NCI-H2227 (cell line): ENCODE results near the gene SYP.
A peak's percentile ranks its signal among the peaks of the same experiment; 100 is the strongest.
"Not testable (repeated sequence)": the region's sequence is repeated elsewhere in the genome, so short reads cannot be mapped to it uniquely, and the experiment has no call there.

Experiments used
- DNase-seq: peaks from one replicate; lab custom pipeline; 2025; ENCODE audit not compliant: unreplicated experiment; lab: John Stamatoyannopoulos, UW

The SYP gene

GRCh38 chrX:49171752-49172279 is 28.2 kb downstream of the SYP start, which contains the start of gene PLP2:
PLP2 (plus strand) TSS chrX:49171898; CDS start chrX:49172001, 103 bp downstream.
- DNase-seq, result peak; percentile 77

GRCh38 chrX:49167740-49168108 is 32.3 kb downstream of the SYP start:
- DNase-seq, result no peak

GRCh38 chrX:49166914-49167739 is 32.9 kb downstream of the SYP start:
- DNase-seq, result no peak

- no peak for DNase-seq
Observed at GRCh38 chrX:49165901-49166881, 33.8 kb downstream of the SYP start.

- no peak for DNase-seq
Observed at GRCh38 chrX:49164589-49165360, 35.2 kb downstream of the SYP start.

GRCh38 chrX:49163555-49164419 is 36.2 kb downstream of the SYP start:
- peak; percentile 95 for DNase-seq

- no peak for DNase-seq
Observed at GRCh38 chrX:49162620-49163019, 37.4 kb downstream of the SYP start, which contains the start of gene MAGIX. MAGIX (plus strand) TSS chrX:49162758; CDS start chrX:49162890, 132 bp downstream.

- DNase-seq, result no peak
Observed at GRCh38 chrX:49161632-49162031, 38.4 kb downstream of the SYP start.

GRCh38 chrX:49160908-49161307 is 39.1 kb downstream of the SYP start:
- no peak for DNase-seq

GRCh38 chrX:49157194-49157593 is 42.8 kb downstream of the SYP start:
- DNase-seq, result no peak

- DNase-seq, result peak; percentile 96
Observed at GRCh38 chrX:49155900-49156837, 43.8 kb downstream of the SYP start.

GRCh38 chrX:49155243-49155899 is 44.6 kb downstream of the SYP start:
- peak; percentile 88 for DNase-seq

- DNase-seq, result no peak
Observed at GRCh38 chrX:49153467-49153866, 46.5 kb downstream of the SYP start.

GRCh38 chrX:49149291-49149690 is 50.7 kb downstream of the SYP start:
- not testable (repeated sequence) for DNase-seq

- not testable (repeated sequence) for DNase-seq
Observed at GRCh38 chrX:49148390-49149100, 51.4 kb downstream of the SYP start.

GRCh38 chrX:49147936-49148335 is 52.1 kb downstream of the SYP start:
- DNase-seq, result no peak

GRCh38 chrX:49147282-49147681 is 52.7 kb downstream of the SYP start:
- DNase-seq, result no peak
